Esophagus squamous epithelium (tissue), 4 donors: Measurements from ENCODE around the gene TBC1D5.

ENCODE experiments used
- CTCF ChIP-seq, 6 experiments: fragments of 450-650 bp in 4 of 6; fragments of 200-600 bp in 2 of 6; sonication (generic) in 2 of 6; IDR thresholded peaks; one replicate each; pipeline ENCODE4 v1.5.1; 2016 to 2019; ENCODE audit warnings: antibody characterized with exemption in 6 of 6, mild to moderate bottlenecking in 4 of 6, moderate library complexity in 4 of 6
- POLR2A ChIP-seq, 4 donors: fragments of 450-650 bp; IDR thresholded peaks; one replicate each; pipeline ENCODE4 v1.6.1; 2017; ENCODE audit warnings: antibody characterized with exemption in 4 of 4, mild to moderate bottlenecking in 4 of 4, moderate library complexity in 3 of 4

- no peak for TF ChIP-seq CTCF (IDR thresholded peaks at IDR 0.05)
- TF ChIP-seq POLR2A (IDR thresholded peaks at IDR 0.05) = no peak
Observed at GRCh38 chr3:17207979-17208378, 534.5 kb downstream of the TBC1D5 start.
